ENCODE data around the gene ATP8B4.
"Not testable (repeated sequence)": the region's sequence is repeated elsewhere in the genome, so short reads cannot be mapped to it uniquely, and the experiment has no call there.

ATP8B4 gene

DNA sequence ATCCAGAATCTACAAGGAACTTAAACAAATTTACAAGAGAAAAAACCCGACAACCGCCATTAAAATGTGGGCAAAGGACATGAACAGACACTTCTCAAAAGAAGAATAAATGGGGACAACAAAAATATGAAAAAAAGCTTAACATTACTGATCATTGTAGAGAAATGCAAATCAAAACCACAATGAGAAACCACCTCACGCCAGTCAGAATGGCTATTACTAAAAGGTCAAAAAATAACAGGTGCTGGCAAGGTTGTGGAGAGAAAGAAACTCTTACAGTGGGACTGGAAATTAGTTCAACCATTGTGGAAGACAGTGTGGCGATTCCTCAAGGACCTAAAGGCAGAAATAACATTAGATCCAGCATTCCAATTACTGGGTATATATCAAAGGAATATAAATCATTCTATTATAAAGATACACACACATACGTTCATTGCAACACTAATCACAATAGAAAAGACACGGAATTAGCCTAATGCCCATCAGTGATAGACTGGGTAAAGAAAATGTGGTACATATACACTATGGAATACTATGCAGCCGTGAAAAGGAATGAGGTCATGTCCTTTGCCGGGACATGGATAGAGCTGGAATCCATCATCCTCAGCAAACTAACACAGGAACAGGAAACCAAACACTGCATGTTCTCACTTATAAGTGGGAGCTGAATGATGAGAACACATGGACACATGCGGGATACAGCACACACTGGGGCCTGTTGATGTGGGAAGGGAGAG is 155.8 kb downstream of the ATP8B4 start:
- not testable (repeated sequence) for DNase-seq (ENCODE audit: low read depth in 2 of 3, low spot score in 1 of 3)

DNA sequence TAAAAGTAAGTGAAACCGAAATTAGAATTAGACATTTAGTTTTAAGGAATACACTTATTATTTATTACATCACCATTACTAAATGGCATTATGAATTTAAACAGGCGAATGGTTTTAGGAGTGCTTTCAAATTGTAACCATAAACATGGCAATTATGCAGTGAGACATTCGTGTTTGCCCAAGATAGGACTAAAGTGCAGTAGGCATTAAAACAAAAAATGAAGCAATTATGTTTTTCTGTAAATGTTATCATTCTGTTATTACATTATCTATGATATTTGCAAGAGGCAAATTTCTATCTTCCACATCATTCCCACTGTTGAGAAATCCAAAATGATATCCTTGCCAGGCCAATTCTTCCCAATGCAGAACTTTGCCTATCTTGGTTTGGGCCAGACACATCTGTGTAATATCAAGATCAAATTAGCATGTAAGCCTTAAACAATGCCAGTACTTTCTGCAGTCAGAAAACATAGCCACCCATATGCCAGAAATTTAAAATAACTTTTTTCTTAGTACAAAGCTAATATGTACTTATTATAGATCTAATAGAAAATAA is 156.9 kb downstream of the ATP8B4 start:
- no peak for DNase-seq (ENCODE audit: low read depth in 2 of 3, low spot score in 1 of 3)

DNA sequence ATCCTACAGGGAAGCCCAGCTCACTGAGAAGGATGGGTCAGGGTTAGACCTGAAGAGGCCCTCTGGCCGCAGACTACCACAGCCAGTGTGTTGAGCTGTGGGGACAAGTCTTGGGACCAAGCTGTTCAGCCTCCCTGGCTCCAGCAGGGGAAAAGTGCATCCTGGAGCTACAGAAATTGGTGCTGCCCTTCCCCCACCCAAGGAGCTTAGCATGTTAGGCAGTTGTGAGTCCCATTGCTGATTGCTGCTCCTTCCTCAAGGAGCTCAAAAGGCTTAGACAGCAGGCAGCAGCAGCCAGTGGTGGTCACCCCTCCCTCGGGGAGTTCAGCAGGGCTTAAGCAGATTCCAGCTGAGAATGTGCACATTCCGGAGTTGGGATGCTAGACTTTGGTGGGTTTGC is 165.6 kb downstream of the ATP8B4 start:
- no peak for DNase-seq (ENCODE audit: low read depth in 2 of 3, low spot score in 1 of 3)

DNA sequence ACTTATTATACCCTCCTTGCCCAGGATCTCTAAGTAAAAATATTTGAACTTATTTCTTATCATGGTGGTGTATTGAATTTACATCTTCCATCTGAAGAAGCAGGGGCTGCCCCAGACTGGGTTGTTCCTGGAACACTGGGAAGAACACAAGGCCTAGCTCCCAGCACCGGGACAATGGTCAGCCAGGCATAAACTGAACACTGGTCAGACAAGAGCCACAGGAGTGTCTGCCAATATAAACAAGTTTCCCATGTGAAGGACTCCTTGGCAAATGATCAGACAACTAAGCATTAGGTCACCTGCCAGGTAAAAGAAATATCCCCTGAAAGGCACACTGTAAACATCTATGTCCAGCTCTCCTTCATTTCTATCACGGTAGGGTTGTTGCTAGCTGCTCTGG is 172.4 kb downstream of the ATP8B4 start:
- no peak for DNase-seq (ENCODE audit: low read depth in 2 of 3, low spot score in 1 of 3)

DNA sequence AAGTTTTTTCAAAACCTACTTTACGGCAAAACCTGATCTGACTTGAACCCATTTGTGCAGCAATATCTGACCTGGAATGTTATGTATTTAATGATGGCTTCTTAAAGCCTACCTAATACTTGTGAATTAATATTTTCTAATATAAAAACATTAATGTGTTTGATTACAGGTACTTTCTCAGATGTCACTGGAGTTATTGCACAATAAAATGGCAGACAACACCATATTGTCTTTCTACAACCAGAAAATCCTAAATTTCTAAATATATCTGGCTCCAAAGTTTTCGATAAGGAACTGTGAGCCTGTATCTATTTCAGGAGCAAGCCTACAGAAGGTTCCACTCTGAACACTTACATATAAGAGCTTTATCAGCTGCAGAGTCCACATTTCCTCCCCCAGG is 184.5 kb downstream of the ATP8B4 start:
- DNase-seq (ENCODE audit: low read depth in 2 of 3, low spot score in 1 of 3): no peak

DNA sequence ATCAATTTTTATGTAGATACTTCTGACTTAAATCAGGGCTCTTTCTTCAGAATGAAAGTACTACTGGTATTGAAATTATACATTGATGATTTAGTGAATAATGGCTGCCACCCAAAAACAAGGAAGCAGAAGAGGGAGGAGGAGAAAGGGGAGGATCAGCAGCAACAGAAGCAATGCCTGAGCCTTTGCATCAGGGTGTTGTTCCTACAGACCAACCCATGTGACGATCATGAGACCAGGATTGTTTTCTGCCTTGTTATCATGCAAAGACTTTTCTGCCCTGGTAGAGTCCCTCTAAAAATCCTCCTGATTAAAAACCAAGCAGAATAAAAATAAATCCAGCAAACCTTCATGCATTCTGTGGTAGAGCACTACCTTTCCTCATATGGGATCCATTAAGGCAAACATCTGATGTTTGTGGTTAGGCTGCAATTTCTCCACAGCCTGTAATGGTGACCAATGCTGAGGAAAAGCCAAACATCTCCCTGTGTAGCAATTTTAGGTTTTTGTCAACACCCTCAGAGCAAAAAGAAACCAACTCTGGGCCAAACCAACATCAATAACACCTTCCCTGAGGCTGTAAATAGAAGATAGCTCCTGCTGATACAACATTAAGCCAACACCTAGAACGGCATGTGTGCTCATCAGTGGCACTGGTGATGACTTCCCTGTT is 191.7 kb downstream of the ATP8B4 start:
- no peak for DNase-seq (ENCODE audit: low read depth in 2 of 3, low spot score in 1 of 3)

DNA sequence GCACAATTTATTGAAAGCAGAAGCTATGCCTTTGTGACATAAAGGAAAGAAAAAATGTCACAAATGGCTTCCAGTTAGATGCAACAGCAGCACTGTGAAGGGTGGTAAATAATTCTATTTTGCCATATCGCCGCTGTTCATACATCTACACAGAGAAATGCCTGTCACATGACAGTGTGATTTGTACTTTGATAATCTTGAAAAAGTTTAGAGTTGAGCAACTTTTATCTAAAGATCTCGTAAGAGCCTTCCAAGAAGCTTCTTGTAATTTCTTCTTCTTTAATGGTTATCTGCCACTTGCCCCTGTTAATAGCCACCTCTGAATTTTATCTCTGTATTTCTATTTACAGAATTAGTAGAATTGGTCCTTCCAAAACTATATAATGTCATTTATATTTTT is 192.3 kb downstream of the ATP8B4 start:
- DNase-seq (ENCODE audit: low read depth in 2 of 3, low spot score in 1 of 3): no peak

DNA sequence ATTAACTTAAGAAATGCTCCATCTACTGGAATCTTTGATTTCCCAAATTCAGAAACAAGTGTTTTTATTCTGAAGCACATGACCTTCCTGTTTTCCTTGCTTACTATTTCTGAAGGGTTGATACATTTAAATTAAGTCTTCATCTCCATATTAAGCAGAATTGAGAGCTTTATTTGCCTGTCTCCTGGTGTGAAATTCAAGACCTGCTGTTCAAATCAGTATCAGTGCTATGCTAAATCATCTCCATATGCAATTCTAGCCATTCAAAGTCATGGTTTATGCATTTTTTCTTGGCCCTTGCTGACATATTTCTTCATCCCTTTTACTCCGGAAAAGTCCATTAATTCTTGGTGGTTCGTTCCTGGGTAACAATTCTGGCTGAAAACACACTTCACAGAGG is 195.4 kb downstream of the ATP8B4 start:
- DNase-seq (ENCODE audit: low read depth in 2 of 3, low spot score in 1 of 3): no peak

DNA sequence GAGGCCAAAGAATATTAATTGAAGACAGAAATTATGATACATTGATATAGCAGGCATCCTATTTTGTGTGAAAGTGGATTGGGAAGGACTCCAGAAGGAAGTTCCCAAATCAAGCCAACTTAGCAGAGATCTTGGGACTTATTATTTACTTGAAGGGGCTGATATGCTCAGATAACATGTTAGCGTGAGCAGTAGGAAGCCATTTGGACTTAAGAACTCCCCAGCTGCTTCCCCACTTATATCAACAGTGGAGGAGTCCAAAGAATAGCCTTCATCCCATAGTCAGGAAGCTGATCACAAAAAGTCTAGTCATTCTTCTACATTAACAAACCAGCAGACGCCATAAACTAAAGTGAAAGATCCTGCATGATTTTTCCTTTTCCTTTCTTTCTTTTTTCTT is 200.0 kb downstream of the ATP8B4 start:
- no peak for DNase-seq (ENCODE audit: low read depth in 2 of 3, low spot score in 1 of 3)

DNA sequence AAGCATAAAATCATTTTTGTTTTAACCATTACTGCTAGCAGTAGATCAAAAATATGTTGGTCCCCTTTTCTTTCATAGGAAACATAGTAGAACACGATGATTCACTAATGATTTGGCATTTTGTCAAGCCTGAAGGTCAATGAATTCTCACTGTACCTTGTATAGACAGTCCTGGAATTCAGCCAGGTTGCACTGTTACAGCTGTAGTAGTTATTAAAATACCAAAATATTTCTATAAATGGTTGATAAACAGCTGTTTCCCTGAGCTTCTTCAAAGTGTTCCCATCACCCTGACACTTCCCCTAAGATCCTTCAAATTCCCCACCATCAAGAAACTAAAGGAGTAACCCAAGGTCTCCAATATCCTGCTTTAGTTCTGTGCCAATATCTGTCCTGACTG is 200.9 kb downstream of the ATP8B4 start:
- no peak for DNase-seq (ENCODE audit: low read depth in 2 of 3, low spot score in 1 of 3)

DNA sequence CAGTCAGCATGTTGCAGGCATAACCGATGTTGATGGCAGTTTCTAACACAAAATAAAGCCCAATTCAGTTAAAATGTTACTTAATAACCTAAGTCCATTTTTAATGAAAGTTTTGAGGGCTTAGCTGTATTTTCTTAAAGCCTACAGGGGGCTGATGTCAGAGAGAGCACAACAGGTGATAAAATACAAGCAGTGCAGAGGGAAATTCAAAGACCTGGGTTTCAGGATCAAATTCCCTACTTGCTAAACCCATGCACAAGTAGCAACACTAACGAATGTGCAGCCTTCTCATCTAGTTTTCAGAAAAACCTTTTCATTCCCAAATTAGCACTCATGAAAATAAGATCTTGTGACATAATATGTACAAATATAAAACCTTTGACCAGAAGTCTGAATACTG is 202.0 kb downstream of the ATP8B4 start:
- no peak for DNase-seq (ENCODE audit: low read depth in 2 of 3, low spot score in 1 of 3)

DNA sequence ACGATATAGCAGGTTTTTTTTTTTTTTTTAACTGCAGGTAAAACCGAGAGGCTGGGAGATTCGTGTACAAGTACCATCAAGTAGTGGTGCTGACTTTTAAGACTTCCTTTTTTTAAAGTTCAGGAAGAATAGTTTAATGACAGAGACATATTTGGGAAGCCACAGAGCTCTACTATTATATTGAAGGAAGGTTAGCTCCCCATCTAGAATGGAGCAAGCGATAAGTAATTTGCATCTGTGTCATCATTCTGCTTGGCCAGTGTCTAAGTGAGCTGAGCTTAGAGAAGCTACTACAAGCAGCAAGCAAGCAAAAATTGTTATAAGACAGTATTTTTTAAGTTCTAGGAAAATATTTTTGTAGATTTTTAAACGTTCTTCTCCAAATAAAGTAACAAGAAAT is 203.2 kb downstream of the ATP8B4 start:
- no peak for DNase-seq (ENCODE audit: low read depth in 2 of 3, low spot score in 1 of 3)

DNA sequence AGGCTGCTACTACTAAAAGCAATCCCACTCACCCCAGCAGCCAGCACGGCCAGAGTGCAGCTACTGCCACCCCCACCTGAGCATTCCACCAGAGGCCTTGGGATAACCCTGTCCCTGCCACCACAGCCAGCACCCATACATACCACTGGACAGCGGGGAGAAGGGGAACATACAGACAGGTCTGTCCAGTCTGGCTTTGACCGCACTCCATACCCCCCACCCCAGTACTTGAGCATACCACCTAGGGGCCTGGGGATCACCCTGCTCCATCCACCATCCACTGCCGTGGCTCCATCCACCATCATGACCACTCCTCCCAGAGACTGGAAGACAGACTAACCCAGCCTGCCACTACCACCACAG is 210.1 kb downstream of the ATP8B4 start:
- no peak for DNase-seq (ENCODE audit: low read depth in 2 of 3, low spot score in 1 of 3)

DNA sequence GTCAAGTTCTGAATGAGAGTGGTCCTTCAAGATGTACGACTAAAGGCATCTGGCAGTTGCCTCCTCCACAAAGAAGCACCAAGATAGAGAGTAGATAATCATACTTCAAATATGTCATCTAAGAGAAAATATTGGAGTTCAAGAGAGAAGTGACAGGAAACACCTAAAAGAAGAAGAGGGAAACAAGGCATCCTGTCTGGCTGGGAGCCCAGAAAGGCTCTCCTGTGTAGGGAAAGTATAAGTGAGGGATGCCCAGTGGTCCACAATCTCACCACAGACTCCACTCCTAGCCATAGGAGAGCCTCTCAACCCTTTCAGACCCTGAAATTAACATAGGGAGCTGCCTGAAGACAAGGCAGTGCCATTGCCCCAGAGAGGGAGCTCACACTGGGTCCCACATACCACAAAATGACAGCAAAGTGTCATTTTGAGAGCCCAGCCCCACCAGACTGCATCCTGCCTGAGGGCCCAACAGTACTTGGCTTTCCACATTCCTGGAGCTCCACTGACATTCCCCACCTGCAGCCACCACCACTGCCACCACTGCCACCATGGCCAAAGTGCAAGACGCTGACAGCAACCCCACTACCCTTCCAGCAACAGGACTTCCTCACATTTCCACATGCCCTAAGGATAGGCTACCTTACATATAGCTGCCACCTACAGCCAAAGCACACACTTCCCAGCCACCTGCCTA is 210.6 kb downstream of the ATP8B4 start:
- no peak for DNase-seq (ENCODE audit: low read depth in 2 of 3, low spot score in 1 of 3)

DNA sequence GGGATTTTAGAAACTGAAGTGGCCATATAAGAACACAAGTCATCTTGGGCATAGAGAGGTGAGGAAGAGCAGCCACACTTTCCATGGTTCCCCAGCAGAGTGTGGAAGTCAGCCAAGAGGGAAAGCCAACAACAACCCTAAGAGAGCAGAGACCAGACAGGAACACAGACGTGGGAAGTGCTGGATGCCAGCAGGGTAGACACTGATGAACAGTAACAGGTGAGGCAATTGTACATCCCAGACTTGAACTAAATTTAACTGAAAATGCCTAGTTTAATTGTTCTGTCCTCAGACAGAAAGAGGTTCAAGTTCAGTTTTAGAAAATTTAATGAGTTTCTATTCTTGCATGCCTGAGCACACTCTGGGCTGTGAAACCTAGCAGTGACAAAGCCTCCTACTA is 212.1 kb downstream of the ATP8B4 start:
- no peak for DNase-seq (ENCODE audit: low read depth in 2 of 3, low spot score in 1 of 3)

DNA sequence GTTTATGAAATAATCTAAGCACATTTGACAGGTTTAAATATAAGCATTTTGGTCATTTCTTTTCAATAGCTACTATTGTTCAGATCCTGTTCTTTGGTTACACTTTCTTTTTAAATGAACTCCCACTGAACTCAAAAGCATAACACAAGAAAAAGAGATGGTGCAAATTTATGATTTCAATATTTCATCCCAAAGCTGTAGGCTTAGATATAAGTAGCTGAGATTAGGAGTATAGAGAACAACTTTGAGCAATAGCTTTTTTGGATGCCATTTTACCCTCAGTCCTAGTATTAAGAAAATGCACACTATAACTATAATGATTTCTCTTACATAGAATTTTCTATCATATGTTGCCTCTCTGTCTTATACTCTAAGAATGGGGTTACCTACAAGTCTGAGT is 213.8 kb downstream of the ATP8B4 start:
- DNase-seq (ENCODE audit: low read depth in 2 of 3, low spot score in 1 of 3): no peak

DNA sequence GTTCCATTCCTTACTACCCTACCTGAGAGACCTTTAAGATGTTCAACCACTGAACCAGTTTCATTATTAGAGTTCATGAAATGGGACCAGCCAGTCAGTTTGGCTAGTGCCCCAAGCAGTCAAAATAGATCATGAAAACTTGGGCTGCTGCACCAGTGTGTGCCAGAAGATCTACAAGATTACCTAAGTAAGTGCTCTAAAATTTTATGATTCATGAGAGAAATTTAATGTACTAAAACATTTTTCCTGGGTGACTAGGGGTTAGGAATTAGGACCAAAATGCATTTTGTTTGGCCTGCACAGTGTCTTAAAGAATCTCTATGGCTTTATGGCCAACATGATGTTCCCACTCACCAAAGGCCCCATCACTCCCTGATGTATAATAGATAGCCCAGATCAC is 214.7 kb downstream of the ATP8B4 start:
- no peak for DNase-seq (ENCODE audit: low read depth in 2 of 3, low spot score in 1 of 3)

DNA sequence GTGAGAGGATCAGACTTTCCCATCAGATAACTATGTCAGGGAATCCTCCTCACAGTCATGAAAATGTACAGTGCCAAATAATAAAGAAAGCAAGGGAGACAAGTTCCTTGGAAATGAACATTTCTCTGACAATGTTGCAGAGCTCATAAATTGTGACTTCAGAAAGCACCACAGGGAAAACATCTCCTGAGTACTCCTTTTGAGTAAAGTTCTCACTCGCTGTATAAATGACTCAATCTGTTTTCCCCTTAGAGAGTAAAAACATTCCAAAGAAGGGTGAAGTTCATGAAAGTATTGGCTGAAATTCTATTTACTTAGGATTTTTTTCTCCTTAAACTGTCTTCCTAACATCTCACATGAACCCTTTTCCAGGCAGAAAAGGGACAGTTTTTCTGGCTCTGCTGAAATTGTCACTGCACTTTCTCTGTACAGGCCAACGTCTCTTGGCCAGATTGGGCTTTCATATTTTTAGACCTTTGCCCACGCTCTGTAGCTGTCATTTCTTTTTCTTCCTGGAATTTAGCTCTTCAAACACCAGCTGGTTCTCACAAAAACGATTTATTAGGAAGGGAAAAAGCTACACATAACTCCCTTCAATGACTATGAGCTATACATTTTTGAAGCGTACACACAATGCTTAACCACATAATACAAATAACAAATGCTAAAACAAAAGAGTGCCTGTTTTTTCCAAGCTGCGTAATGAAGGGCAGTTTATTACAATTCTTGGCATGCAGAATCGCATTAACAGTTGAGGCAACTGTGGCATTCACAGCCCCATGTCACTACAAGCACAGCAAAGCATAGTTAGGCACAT is 216.1 kb downstream of the ATP8B4 start:
- no peak for DNase-seq (ENCODE audit: low read depth in 2 of 3, low spot score in 1 of 3)

DNA sequence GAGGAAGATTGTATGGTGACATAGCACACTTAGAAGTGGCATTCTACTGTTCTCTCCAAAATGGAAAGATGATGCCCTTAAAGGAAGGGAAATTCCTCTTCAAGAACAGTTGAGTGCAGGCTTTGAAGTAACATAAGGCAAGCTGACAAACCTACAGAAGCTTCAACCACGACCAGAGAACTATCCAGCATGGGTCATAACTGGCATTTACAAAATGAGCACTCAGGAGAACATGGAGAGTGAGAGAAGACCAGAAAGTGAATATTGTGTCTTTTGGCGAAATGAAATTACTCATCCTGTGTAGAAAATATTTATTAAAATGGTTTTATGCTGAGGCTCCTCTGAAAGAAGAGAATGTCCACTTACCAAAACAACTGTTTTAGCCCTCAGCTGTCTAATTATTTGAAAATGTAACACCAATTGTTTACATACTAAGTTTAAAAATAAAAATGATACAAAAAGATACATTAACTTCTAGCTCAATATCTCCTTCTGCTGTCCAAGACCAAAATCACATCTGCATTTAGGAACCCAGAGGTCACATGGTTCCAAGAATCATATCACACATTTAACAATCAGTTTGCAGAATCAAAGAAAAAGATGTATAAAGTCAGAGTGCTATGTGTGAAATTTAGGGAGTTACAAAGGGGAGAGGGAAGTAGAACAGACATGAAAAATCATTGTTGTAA is 216.9 kb downstream of the ATP8B4 start:
- no peak for DNase-seq (ENCODE audit: low read depth in 2 of 3, low spot score in 1 of 3)

DNA sequence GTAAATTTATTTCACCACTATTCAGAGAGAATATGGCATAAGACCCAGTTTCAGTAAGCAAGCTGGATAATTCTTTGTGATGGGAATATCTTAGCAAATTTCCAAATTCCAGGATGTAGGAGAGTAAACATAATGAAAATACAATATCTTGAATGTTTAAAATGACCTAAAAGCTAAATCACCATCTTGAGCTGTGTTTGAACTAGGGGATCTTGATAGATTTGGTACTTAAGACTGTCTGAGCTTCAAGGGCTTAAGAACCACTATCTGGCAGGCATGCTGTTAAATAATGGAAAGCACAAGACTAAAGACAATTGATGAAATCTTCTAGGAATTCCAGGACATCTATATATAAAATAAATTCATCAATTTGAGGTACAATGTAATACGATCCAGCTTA is 217.7 kb downstream of the ATP8B4 start:
- no peak for DNase-seq (ENCODE audit: low read depth in 2 of 3, low spot score in 1 of 3)

DNA sequence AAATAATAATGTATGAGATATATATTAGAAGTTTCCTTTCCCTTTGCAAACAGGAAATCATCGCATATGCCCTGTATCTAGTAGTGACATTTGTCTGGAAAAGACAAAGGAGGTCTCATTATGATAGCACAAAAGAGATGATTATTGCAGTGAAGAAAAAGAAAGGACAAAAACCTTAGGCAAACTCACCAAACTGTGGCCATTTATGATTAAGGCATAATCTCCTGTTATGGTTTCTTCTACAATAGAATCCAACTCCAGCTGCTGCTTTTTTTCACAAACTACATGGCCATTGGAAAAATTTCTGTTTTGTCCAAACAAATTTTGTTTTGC is 218.2 kb downstream of the ATP8B4 start:
- no peak for DNase-seq (ENCODE audit: low read depth in 2 of 3, low spot score in 1 of 3)

Data from stimulated activated CD4-positive, alpha-beta T cell treated with anti-CD3 and anti-CD28 coated beads, Interleukin-12 subunit alpha, Interleukin-12 subunit beta, amount 100 ng/mL, for 48 hours (primary cell).